OCI-LY7 (cell line): ENCODE data around the gene C14orf132. TPM values are rescaled to one million over a fixed set of nuclear protein-coding genes. Genes with fewer than 3 reads are reported as not detected.

Experiments
- BruUV-seq: library from RNA; stranded (reverse); fragments of 400-500 nt; replicated peaks from 2 replicates; lab custom pipeline; 2021; lab: Mats Ljungman, UMichigan
- CTCF ChIA-PET: fragments of 300-600 bp; sonication (Branson Sonifier 250); formaldehyde crosslinking; loops from one replicate; lab custom pipeline; 2022; ENCODE audit warnings: antibody characterized with exemption; ENCODE audit not compliant: unreplicated experiment; lab: Charles Lee
- POLR2A ChIA-PET: fragments of 300-600 bp; sonication (Branson Sonifier 250); formaldehyde crosslinking; loops from one replicate; lab custom pipeline; 2022; ENCODE audit warnings: antibody characterized with exemption; lab: Charles Lee
- DNase-seq: peaks from one replicate; pipeline ENCODE4 v3.0.0-alpha.2; 2015; ENCODE audit warnings: low spot score
- H2AFZ ChIP-seq: fragments of 200-600 bp; sonication (generic), shearing (Covaris generic); 2 replicates; pipeline ENCODE4 v1.6.1; 2014; ENCODE audit warnings: mild to moderate bottlenecking, antibody characterized with exemption, low read length, moderate library complexity
- H3K27ac ChIP-seq: fragments of 200-600 bp; sonication (generic); 2 replicates; pipeline ENCODE4 v1.5.1; 2014; ENCODE audit warnings: mixed run types, low read depth, mild to moderate bottlenecking, moderate library complexity, low read length, inconsistent platforms; ENCODE audit not compliant: poor library complexity, severe bottlenecking
- H3K36me3 ChIP-seq: fragments of 200-600 bp; sonication (generic); 2 replicates; pipeline ENCODE4 v1.6.1; 2014; ENCODE audit warnings: mild to moderate bottlenecking, antibody characterized with exemption, low read length, moderate library complexity, mixed read lengths; ENCODE audit not compliant: insufficient read depth
- H3K4me1 ChIP-seq: fragments of 200-600 bp; sonication (generic); 2 replicates; pipeline ENCODE4 v1.5.1; 2014; ENCODE audit warnings: mild to moderate bottlenecking, low read length; ENCODE audit not compliant: insufficient read depth, poor library complexity, severe bottlenecking
- H3K4me2 ChIP-seq: fragments of 200-600 bp; sonication (generic); 2 replicates; pipeline ENCODE4 v1.6.1; 2014; ENCODE audit warnings: mild to moderate bottlenecking, low read length
- H3K4me3 ChIP-seq: fragments of 200-600 bp; sonication (generic); 2 replicates; pipeline ENCODE4 v1.5.1; 2014; ENCODE audit warnings: mild to moderate bottlenecking, low read depth, low read length; ENCODE audit not compliant: poor library complexity, severe bottlenecking
- H3K79me2 ChIP-seq: fragments of 200-600 bp; sonication (generic); 2 replicates; pipeline ENCODE4 v1.6.1; 2016; ENCODE audit warnings: low read depth, mild to moderate bottlenecking, low read length, moderate library complexity, mixed read lengths; ENCODE audit not compliant: insufficient read depth
- H3K9me2 ChIP-seq: fragments of 200-600 bp; sonication (generic); 2 replicates; pipeline ENCODE4 v1.6.1; 2016; ENCODE audit warnings: mild to moderate bottlenecking, low read length, mixed read lengths; ENCODE audit not compliant: insufficient read depth
- H3K9me3 ChIP-seq: fragments of 200-600 bp; sonication (generic); 2 replicates; pipeline ENCODE4 v1.6.1; 2014; ENCODE audit warnings: mild to moderate bottlenecking, mixed run types, low read length, mixed read lengths
- H4K20me1 ChIP-seq: fragments of 200-600 bp; sonication (generic); 2 replicates; pipeline ENCODE4 v1.6.1; 2014; ENCODE audit warnings: mild to moderate bottlenecking, antibody characterized with exemption, low read length, moderate library complexity, mixed read lengths; ENCODE audit not compliant: insufficient read depth
- EZH2phosphoT487 ChIP-seq: fragments of 200-600 bp; sonication (generic); IDR thresholded peaks from 2 replicates; pipeline ENCODE4 v1.6.1; 2018; ENCODE audit warnings: low read depth, borderline replicate concordance, mild to moderate bottlenecking, mixed run types, antibody characterized with exemption, low read length, moderate library complexity, mixed read lengths
- intact Hi-C: fragments of 100-400 bp; cut with micrococcal nuclease; formaldehyde crosslinking; loops from one replicate; pipeline ENCODE4 v1.10.0; 2022; ENCODE audit not compliant: unreplicated experiment
- total RNA-seq, 2 experiments: library from RNA; depleted of rRNA in 1 of 2; stranded (reverse); fragments of >200 nt in 1 of 2; shearing (Covaris generic) in 1 of 2; gene quantifications; 2 replicates each; pipeline ENCODE4 v1.2.3, GENCODE V29; 2014 to 2022
- TF ChIP-seq, protein P1 (sequence below): fragments of 200-600 bp; sonication (generic); conservative IDR thresholded peaks from 2 replicates; pipeline ENCODE4 v1.5.1; 2014; ENCODE audit warnings: mild to moderate bottlenecking, antibody characterized with exemption, low read length, moderate library complexity, mixed read lengths

C14orf132 gene
- total RNA-seq, 2 experiments from 2014 or later, result 0.27 TPM; not detected in 1

DNA sequence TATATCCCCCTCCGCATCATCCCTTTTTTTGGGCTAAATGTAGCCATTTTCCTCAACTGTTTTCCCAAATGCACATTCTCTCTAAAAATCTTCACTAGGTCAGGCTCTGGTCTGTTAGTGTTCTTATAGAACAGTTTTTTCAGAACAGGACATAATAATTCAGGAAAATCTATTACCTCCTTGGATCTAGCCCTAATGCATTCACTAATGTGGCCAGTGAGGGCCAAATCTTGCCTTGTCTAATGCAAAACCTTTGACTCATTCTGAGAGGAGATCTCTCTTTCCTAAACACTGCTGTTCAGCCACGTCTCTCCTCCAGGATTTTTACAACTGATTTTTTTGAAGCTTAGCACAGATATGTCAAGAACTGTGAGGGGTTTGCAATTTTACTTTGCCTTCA lies 15.5 kb downstream of the C14orf132 start:
- Histone ChIP-seq H3K4me3 (no peak overlapping the region), H3K9me3 (no peaks in the 10 kb centered on the region), H3K9me2 (no peaks in the 10 kb centered on the region), H3K4me1 (no peaks in the 10 kb centered on the region), H3K27ac (no peak overlapping the region), H3K4me2 (no peak overlapping the region), H3K79me2 (no peaks in the 10 kb centered on the region), H2AFZ (no peak overlapping the region), H3K36me3 (no peaks in the 10 kb centered on the region), H4K20me1 (no peaks in the 10 kb centered on the region)
- BruUV-seq, result no TSS peak
- ChIA-PET CTCF (no interaction called here), POLR2A (interaction anchor here (0.6 to 0.7 kb wide), 2 partner anchors 872 to 1644 kb away, joined by 3 read pairs; no protein-coding TSS in a partner anchor)
- TF ChIP-seq, protein P1, sequence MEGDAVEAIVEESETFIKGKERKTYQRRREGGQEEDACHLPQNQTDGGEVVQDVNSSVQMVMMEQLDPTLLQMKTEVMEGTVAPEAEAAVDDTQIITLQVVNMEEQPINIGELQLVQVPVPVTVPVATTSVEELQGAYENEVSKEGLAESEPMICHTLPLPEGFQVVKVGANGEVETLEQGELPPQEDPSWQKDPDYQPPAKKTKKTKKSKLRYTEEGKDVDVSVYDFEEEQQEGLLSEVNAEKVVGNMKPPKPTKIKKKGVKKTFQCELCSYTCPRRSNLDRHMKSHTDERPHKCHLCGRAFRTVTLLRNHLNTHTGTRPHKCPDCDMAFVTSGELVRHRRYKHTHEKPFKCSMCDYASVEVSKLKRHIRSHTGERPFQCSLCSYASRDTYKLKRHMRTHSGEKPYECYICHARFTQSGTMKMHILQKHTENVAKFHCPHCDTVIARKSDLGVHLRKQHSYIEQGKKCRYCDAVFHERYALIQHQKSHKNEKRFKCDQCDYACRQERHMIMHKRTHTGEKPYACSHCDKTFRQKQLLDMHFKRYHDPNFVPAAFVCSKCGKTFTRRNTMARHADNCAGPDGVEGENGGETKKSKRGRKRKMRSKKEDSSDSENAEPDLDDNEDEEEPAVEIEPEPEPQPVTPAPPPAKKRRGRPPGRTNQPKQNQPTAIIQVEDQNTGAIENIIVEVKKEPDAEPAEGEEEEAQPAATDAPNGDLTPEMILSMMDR, result no peak
- no peak for TF ChIP-seq EZH2phosphoT487
- no peak for DNase-seq
- intact Hi-C loops, result loop anchor here (5.0 kb wide), 1 partner anchor 223 kb away; no protein-coding TSS in a partner anchor

DNA sequence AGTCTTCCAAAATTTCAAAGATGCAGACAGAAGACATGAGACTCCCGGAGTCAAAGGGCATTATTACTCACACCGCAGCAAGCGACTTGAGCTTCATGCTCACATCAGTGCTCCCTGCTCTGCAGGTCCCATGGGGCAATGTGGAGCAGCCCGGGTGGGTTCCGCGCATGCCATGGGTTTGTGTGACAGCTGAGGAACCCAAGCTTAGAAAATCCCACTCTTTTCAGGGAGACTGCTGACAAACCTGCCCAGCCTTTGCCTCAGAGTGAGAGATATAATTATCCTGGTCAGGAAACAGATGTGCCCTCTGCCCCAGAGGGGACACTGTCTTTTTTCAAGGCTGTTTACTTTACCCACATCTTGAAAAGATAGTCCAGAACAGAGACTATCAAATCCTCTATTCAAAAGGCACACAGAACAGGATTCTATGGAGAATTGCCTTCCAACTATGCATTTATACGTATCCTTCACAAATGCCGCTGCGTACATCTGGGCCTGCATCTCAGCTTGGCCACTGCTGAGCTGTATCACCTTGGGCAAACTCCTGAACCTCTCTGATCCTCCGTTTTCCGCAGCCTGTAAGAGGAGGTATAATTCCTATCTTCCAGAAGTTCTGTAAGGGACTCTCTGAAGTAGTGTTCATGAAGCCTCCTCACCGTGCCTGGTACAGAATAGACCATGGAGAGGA lies 16.0 kb downstream of the C14orf132 start:
- no TSS peak for BruUV-seq
- no peak overlapping the region for H3K4me3 ChIP-seq
- no peaks in the 10 kb centered on the region for H3K9me2 ChIP-seq
- CTCF ChIA-PET, result no interaction called here
- H4K20me1 ChIP-seq, result no peaks in the 10 kb centered on the region
- no peaks in the 10 kb centered on the region for H3K4me1 ChIP-seq
- DNase-seq, result no peak
- no peak overlapping the region for H3K4me2 ChIP-seq
- POLR2A ChIA-PET, result interaction anchor here (0.7 kb wide), 1 partner anchor 873 kb away, joined by 3 read pairs; no protein-coding TSS in a partner anchor
- H2AFZ ChIP-seq, result no peak overlapping the region
- H3K9me3 ChIP-seq, result no peaks in the 10 kb centered on the region
- no peaks in the 10 kb centered on the region for H3K36me3 ChIP-seq
- no peak overlapping the region for H3K27ac ChIP-seq
- no peaks in the 10 kb centered on the region for H3K79me2 ChIP-seq
- intact Hi-C loops, result loop anchor here (5.0 kb wide), 1 partner anchor 222 kb away; no protein-coding TSS in a partner anchor
- no peak for TF ChIP-seq EZH2phosphoT487
- TF ChIP-seq, protein P1, result no peak
